ENCODE measurements around the gene CLTB. TPM values are rescaled to one million over a fixed set of nuclear protein-coding genes. Genes with fewer than 3 reads are reported as not detected.
A peak's percentile ranks its signal among the peaks of the same experiment; 100 is the strongest.

CLTB gene
- total and polyA plus RNA-seq, 2 of the 4 experiments (the other 2 are of a cell fraction): 87.6 to 99.9 TPM

- Histone ChIP-seq H3K79me1 (ENCODE audit: low read depth in 1 of 2, low read length in 2 of 2) (peaks cover 12 to 41% of the 10 kb centered on the region in 2 experiments; a peak in 3 of 4 replicates), H2BK120ac (ENCODE audit: low read depth, low read length) (no peak overlapping the region), H3K4ac (ENCODE audit: low read depth, low read length) (peak overlapping the region; percentile 10; the same call in 1 of the 2 replicates), H3K27ac (ENCODE audit: insufficient read depth, low read length) (no peak overlapping the region), H3K36me3 (ENCODE audit: control insufficient read depth, insufficient read depth, low read length) (no peaks in the 10 kb centered on the region), H3K4me1 (ENCODE audit: control insufficient read depth, insufficient read depth, low read length) (peaks cover 11% of the 10 kb centered on the region), H2AK9ac (replicated peaks; ENCODE audit: low read depth, low read length, poor library complexity) (peak overlapping the region; percentile 16), H2AK5ac (ENCODE audit: low read depth, low read length) (peak overlapping the region; percentile 66; the same call in 1 of the 2 replicates), H3K4me3 (ENCODE audit: insufficient read depth, low read depth, low read length) (no peak overlapping the region), H3K18ac (ENCODE audit: low read depth, low read length) (no peak overlapping the region), H3K23ac (ENCODE audit: low read depth, low read length) (0 out of 2 replicates have a peak overlapping the region, but pooled peaks have one; percentile 4), H2BK5ac (ENCODE audit: low read depth, low read length, poor library complexity, severe bottlenecking) (no peak overlapping the region), H2BK20ac (ENCODE audit: low read depth, low read length) (peak overlapping the region; percentile 20; the same call in 1 of the 2 replicates), H3K9me3 (ENCODE audit: control insufficient read depth, insufficient read depth, low read length) (no peaks in the 10 kb centered on the region; the same call in 1 of the 2 replicates), H3K27me3 (ENCODE audit: control insufficient read depth, insufficient read depth, low read length) (peaks cover 3% of the 10 kb centered on the region; the same call in 1 of the 2 replicates), H3K4me2 (ENCODE audit: low read depth, low read length) (no peak overlapping the region), H3K9ac (ENCODE audit: low read depth, low read length) (no peak overlapping the region), H4K8ac (ENCODE audit: low read depth in 2 of 2, low read length in 2 of 2) (peak overlapping the region in 1 of 2 experiments; percentile 81; a peak in 1 of 4 replicates), H2BK15ac (ENCODE audit: low read depth, low read length) (no peak overlapping the region), H4K5ac (ENCODE audit: low read depth, low read length) (no peak overlapping the region), H3K14ac (replicated peaks; ENCODE audit: low read depth, low read length) (no peak overlapping the region), H3K9me1 (ENCODE audit: insufficient read depth, low read length) (peaks cover 8% of the 10 kb centered on the region; the same call in 1 of the 2 replicates), H4K20me1 (ENCODE audit: insufficient read depth, low read length) (peaks cover 32% of the 10 kb centered on the region), H4K91ac (ENCODE audit: insufficient read depth, low read depth, low read length) (no peak overlapping the region), H3K56ac (ENCODE audit: extremely low read depth, insufficient read depth, low read length) (no peak overlapping the region), H2AFZ (replicated peaks; ENCODE audit: low read length, poor library complexity) (peak overlapping the region; percentile 90)
- TF ChIP-seq ELK1 (IDR thresholded peaks at IDR 0.05; ENCODE audit: borderline replicate concordance, low read depth, low read length) (no peak), MAZ (IDR thresholded peaks at IDR 0.05; ENCODE audit: borderline replicate concordance, low read depth, low read length) (no peak), BHLHE40 (IDR thresholded peaks at IDR 0.05; ENCODE audit: low read depth, low read length) (no peak), SMC3 (IDR thresholded peaks at IDR 0.05; ENCODE audit: low read depth, low read length) (no peak), CTCF (conservative IDR thresholded peaks at IDR 0.05; ENCODE audit: low read depth, low read length) (no peak), RCOR1 (IDR thresholded peaks at IDR 0.05; ENCODE audit: insufficient replicate concordance, low read length) (no peak), POLR2A (IDR thresholded peaks at IDR 0.05; ENCODE audit: low read depth, low read length) (no peak), MAFK (IDR thresholded peaks at IDR 0.05; ENCODE audit: low read depth, low read length) (no peak), MXI1 (IDR thresholded peaks at IDR 0.05; ENCODE audit: borderline replicate concordance, low read depth, low read length) (no peak), NFE2L2 (IDR thresholded peaks at IDR 0.05; ENCODE audit: low read depth, low read length) (no peak)
- BruUV-seq (replicated peaks): no TSS peak
- no peak for ATAC-seq (ENCODE audit: low read depth)
- DNase-seq: no peak
- CTCF ChIA-PET: interaction anchor here (0.6 to 2.0 kb wide), 11 partner anchors 12 to 216 kb away, joined by 3 to 7 read pairs (median 4); no protein-coding TSS in a partner anchor
- dilution Hi-C loops (cut with HindIII; ENCODE audit: low sequenced_read_pairs, unreplicated experiment) (no loop called here), intact Hi-C loops (cut with micrococcal nuclease) (loop anchor here (1.0 to 10.0 kb wide), 5 partner anchors 84 to 228 kb away; partner anchors contain the start of genes RNF44 and TSPAN17), in situ Hi-C loops (cut with MboI; ENCODE audit: low sequenced_read_pairs) (no loop called here)
- WGBS, 2 experiments (ENCODE audit: extremely low coverage in 2 of 2, insufficient read length in 1 of 2): 74% methylated on average over 4 of the region's 11 CpGs; no CpG with 5 or more reads in 1 of the 2 experiments
- POLR2A ChIA-PET (ENCODE audit: unreplicated experiment): no interaction called here
Observed at GRCh38 chr5:176416965-176417364, 626 bp upstream of the CLTB start.

All from IMR-90 (cell line).